Heart left ventricle (tissue), 13 donors: ENCODE results near the gene LMCD1.

ENCODE experiments used
- POLR2A ChIP-seq, 2 donors: fragments of 450-650 bp; IDR thresholded peaks; one replicate each; pipeline ENCODE4 v1.6.1; 2017; ENCODE audit warnings: antibody characterized with exemption in 2 of 2, mild to moderate bottlenecking in 2 of 2, moderate library complexity in 2 of 2
- TF ChIP-seq, protein P1 (sequence below), 12 donors: fragments of 200-600 bp; sonication (generic) in 4 of 12; IDR thresholded peaks; one replicate each; pipeline versions ENCODE4 v1.5.0 to v1.8.0; 2018 to 2022; ENCODE audit warnings: antibody characterized with exemption in 12 of 12, mild to moderate bottlenecking in 5 of 12
- donor health status: ischemic (EF 13 %, LVEDD 7.1; RV severe dilation, severe dysfunction).
- donor health status: DM: no; HTN: yes; CAD: no.
- donor health status: DM: no; HTN: no; CAD: no.
- donor health status: ischemic (EF 25% LVEDD 6.9; RV normal size, moderate dysfunction).
- donor health status: ischemic (EF 25% LVEDD 5.7; RV mildly dilated, moderate dysfunction).
- donor health status: ischemic (EF 35%, LVEDD 5.7; RV mildly dilated, moderate dysfunction).
- donor health status: nonischemic (EF 11% LVEDD 7.7; RV severe dilation, severe dysfunction).
- donor health status: DM: yes; HTN: yes; CAD: no.
- donor health status: PGD.
- donor health status: ischemic (EF 29% LVEDD 5.4; RV normal size, mild dysfunction).
- donor health status: nonischemic (EF 23%, LVEDD 6.1; RV moderate dilation, normal function).

DNA sequence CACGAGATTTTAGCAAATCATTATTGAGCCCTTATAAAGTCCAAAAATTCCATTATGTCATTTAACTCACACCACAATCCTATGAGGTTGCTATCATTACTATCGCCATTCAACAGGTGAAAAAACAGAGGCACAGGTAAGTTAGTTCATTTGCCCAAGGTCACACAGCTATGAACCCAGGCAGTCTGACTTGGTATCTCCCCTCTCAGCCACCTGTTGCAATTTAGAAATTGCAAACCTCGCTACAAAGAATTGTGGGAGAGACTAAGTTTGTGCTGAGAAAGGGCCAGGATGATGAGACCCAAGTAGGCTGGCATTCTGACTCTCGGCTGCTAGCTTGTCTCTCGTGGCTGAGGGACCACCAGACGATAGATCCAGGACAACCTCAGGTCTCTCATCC lies 57.7 kb downstream of the LMCD1 start:
- TF ChIP-seq POLR2A (IDR thresholded peaks at IDR 0.05), result no peak
- TF ChIP-seq, protein P1, sequence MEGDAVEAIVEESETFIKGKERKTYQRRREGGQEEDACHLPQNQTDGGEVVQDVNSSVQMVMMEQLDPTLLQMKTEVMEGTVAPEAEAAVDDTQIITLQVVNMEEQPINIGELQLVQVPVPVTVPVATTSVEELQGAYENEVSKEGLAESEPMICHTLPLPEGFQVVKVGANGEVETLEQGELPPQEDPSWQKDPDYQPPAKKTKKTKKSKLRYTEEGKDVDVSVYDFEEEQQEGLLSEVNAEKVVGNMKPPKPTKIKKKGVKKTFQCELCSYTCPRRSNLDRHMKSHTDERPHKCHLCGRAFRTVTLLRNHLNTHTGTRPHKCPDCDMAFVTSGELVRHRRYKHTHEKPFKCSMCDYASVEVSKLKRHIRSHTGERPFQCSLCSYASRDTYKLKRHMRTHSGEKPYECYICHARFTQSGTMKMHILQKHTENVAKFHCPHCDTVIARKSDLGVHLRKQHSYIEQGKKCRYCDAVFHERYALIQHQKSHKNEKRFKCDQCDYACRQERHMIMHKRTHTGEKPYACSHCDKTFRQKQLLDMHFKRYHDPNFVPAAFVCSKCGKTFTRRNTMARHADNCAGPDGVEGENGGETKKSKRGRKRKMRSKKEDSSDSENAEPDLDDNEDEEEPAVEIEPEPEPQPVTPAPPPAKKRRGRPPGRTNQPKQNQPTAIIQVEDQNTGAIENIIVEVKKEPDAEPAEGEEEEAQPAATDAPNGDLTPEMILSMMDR (IDR thresholded peaks at IDR 0.05), result no peak
